Measurements from ENCODE around the gene CTXN3.

Gene CTXN3

GRCh38 chr5:127699416-127699815 lies 50.5 kb downstream of the CTXN3 start:
- DNase-seq (ENCODE audit: low spot score): no peak

- no peak for DNase-seq (ENCODE audit: low spot score)
Observed at GRCh38 chr5:127700237-127700766, 51.4 kb downstream of the CTXN3 start.

GRCh38 chr5:127702434-127702833 lies 53.6 kb downstream of the CTXN3 start:
- no peak for DNase-seq (ENCODE audit: low spot score)

- no peak for DNase-seq (ENCODE audit: low spot score)
Observed at GRCh38 chr5:127702926-127703561, 54.2 kb downstream of the CTXN3 start, which contains the start of gene CCDC192. Gene CCDC192 (plus strand): TSS chr5:127703391. CDS start chr5:127703446, 55 bp downstream.

- no peak for DNase-seq (ENCODE audit: low spot score)
Observed at GRCh38 chr5:127705120-127705892, 56.4 kb downstream of the CTXN3 start.

GRCh38 chr5:127706691-127707090 lies 57.8 kb downstream of the CTXN3 start:
- DNase-seq (ENCODE audit: low spot score): no peak

- no peak for DNase-seq (ENCODE audit: low spot score)
Observed at GRCh38 chr5:127707209-127707608, 58.3 kb downstream of the CTXN3 start.
